Naive thymus-derived CD4-positive, alpha-beta T cell (primary cell): ENCODE data around the gene CCT6B. TPM values are rescaled to one million over a fixed set of nuclear protein-coding genes. Genes with fewer than 3 reads are reported as not detected.

Experiments used
- ATAC-seq: fragments of 150-1000 bp; cut with Tn5 transposase; 2 replicates; pipeline ENCODE4 v1.10.0; 2021; ENCODE audit warnings: mild to moderate bottlenecking, moderate library complexity
- CTCF ChIA-PET: fragments of 350-600 bp; sonication (Branson Sonifier 250); formaldehyde crosslinking; loops from one replicate; lab custom pipeline; 2021; ENCODE audit warnings: antibody characterized with exemption; lab: Charles Lee
- POLR2A ChIA-PET: fragments of 350-600 bp; sonication (Branson Sonifier 250); formaldehyde crosslinking; loops from one replicate; lab custom pipeline; 2021; ENCODE audit warnings: antibody characterized with exemption, inconsistent platforms; lab: Charles Lee
- DNase-seq, 9 donors: peaks; one replicate each; pipeline versions ENCODE4 v3.0.0 to v3.0.0-alpha.2; 2020 to 2022; ENCODE audit warnings: mixed read lengths in 1 of 9
- H3K27ac ChIP-seq: one replicate; pipeline ENCODE4 v1.7.0; 2013; ENCODE audit warnings: mild to moderate bottlenecking, low read depth, low read length, moderate library complexity
- H3K27me3 ChIP-seq, 2 donors: one replicate each; pipeline ENCODE4 v1.7.0; 2013; ENCODE audit warnings: low read length in 2 of 2, mild to moderate bottlenecking in 2 of 2, moderate library complexity in 2 of 2; ENCODE audit not compliant: control insufficient read depth in 2 of 2, insufficient read depth in 2 of 2
- H3K36me3 ChIP-seq, 3 experiments: 1 replicate in 2 of 3; 2 replicates in 1 of 3; pipeline ENCODE4 v1.7.0; 2013; ENCODE audit warnings: low read length in 3 of 3, mild to moderate bottlenecking in 3 of 3, moderate library complexity in 1 of 3; ENCODE audit not compliant: insufficient read depth in 3 of 3, control insufficient read depth in 2 of 3
- H3K4me1 ChIP-seq, 2 donors: one replicate each; pipeline ENCODE4 v1.7.0; 2013; ENCODE audit warnings: low read length in 2 of 2, mild to moderate bottlenecking in 2 of 2, moderate library complexity in 1 of 2; ENCODE audit not compliant: control insufficient read depth in 2 of 2, insufficient read depth in 2 of 2
- H3K4me3 ChIP-seq: 2 replicates; pipeline ENCODE4 v1.7.0; 2013; ENCODE audit warnings: mild to moderate bottlenecking, low read length
- H3K9me3 ChIP-seq, 3 experiments: 1 replicate in 2 of 3; 2 replicates in 1 of 3; pipeline ENCODE4 v1.7.0; 2013; ENCODE audit warnings: low read length in 3 of 3; ENCODE audit not compliant: control insufficient read depth in 2 of 3
- H3K27ac Mint-ChIP-seq, 9 donors: one replicate each; pipeline ENCODE4 v1.8.0; 2020 to 2022; ENCODE audit warnings: mixed read lengths in 9 of 9, mild to moderate bottlenecking in 8 of 9, moderate library complexity in 5 of 9, inconsistent platforms in 2 of 9
- H3K27me3 Mint-ChIP-seq, 5 donors: one replicate each; pipeline ENCODE4 v1.8.0; 2021 to 2022; ENCODE audit warnings: mixed read lengths in 5 of 5, mild to moderate bottlenecking in 1 of 5
- H3K36me3 Mint-ChIP-seq, 5 donors: one replicate each; pipeline ENCODE4 v1.8.0; 2020 to 2022; ENCODE audit warnings: mixed read lengths in 5 of 5, mild to moderate bottlenecking in 3 of 5, inconsistent platforms in 1 of 5
- H3K4me1 Mint-ChIP-seq, 7 donors: one replicate each; pipeline ENCODE4 v1.8.0; 2020 to 2022; ENCODE audit warnings: mixed read lengths in 7 of 7, mild to moderate bottlenecking in 3 of 7, inconsistent platforms in 1 of 7
- H3K4me3 Mint-ChIP-seq, 10 donors: one replicate each; pipeline ENCODE4 v1.8.0; 2020 to 2022; ENCODE audit warnings: mild to moderate bottlenecking in 10 of 10, mixed read lengths in 10 of 10, moderate library complexity in 6 of 10, inconsistent platforms in 2 of 10
- H3K9me3 Mint-ChIP-seq, 11 donors: one replicate each; pipeline ENCODE4 v1.8.0; 2020 to 2022; ENCODE audit warnings: mixed read lengths in 11 of 11, mild to moderate bottlenecking in 4 of 11, inconsistent platforms in 1 of 11, moderate library complexity in 1 of 11
- intact Hi-C, 2 donors: fragments of 100-400 bp; cut with micrococcal nuclease; formaldehyde crosslinking; loops; one replicate each; pipeline ENCODE4 v1.15.1; 2023
- polyA plus RNA-seq, 2 donors: library from polyadenylated mRNA; unstranded; fragments of 300-500 nt; fragmentation: Illumina TruSeq; gene quantifications; one replicate each; pipeline ENCODE4 v1.2.3, GENCODE V29; 2021
- total RNA-seq, 6 experiments: library from RNA in 5 of 6; stranded (reverse) in 5 of 6; gene quantifications; 1 replicate in 5 of 6; 2 replicates in 1 of 6; pipeline ENCODE4 v1.2.3 and lab custom pipeline; 2021 to 2026

CCT6B gene
- total and polyA plus RNA-seq, 7 experiments from 2014 or later: 1.3 to 3.8 (median 1.9) TPM

DNA sequence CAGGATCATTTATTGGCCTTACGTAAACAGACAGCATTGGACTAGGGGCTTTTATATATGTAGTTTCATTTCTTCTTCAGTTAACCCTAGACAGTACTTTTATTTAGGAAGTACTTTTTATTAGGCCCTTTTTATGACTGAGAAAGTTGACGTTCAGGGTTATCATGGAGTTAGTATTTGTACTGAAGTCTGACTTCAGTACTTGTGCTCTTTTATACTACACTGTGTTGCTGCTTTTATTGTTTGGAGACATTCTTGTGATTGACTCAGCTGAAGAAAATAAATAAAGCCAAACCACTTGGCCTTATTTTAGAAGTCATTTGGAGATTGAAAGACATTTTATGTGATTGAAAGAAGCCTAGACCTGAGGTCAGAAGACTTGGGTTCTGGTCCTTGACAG is 26.0 kb upstream of the CCT6B start:
- ChIA-PET CTCF (no interaction called here), POLR2A (interaction anchor here (0.6 to 1.0 kb wide), 2 partner anchors 14 to 132 kb away, joined by 3 read pairs; no protein-coding TSS in a partner anchor)
- DNase-seq (no peak), ATAC-seq (no peak)
- peaks cover 0 to 1% (median 0%) of the 10 kb centered on the region in 11 donors for H3K9me3 Mint-ChIP-seq
- no peaks in the 10 kb centered on the region for H3K27me3 Mint-ChIP-seq
- no peak overlapping the region for H3K4me3 Mint-ChIP-seq
- intact Hi-C loops: loop anchor here in 1 of 2 donors (10.0 kb wide), 1 partner anchor 818 kb away; the partner anchor contains the start of gene TAF15
- Histone ChIP-seq H3K27me3 (no peaks in the 10 kb centered on the region), H3K9me3 (no peaks in the 10 kb centered on the region), H3K4me1 (peaks cover 4 to 10% of the 10 kb centered on the region in 2 donors), H3K27ac (no peak overlapping the region), H3K4me3 (no peak overlapping the region), H3K36me3 (peaks cover 10 to 57% (median 21%) of the 10 kb centered on the region in 3 experiments)
- peaks cover 24 to 48% (median 29%) of the 10 kb centered on the region in 7 donors for H3K4me1 Mint-ChIP-seq
- H3K36me3 Mint-ChIP-seq: peaks cover 12 to 71% (median 15%) of the 10 kb centered on the region in 5 donors
- no peak overlapping the region for H3K27ac Mint-ChIP-seq

DNA sequence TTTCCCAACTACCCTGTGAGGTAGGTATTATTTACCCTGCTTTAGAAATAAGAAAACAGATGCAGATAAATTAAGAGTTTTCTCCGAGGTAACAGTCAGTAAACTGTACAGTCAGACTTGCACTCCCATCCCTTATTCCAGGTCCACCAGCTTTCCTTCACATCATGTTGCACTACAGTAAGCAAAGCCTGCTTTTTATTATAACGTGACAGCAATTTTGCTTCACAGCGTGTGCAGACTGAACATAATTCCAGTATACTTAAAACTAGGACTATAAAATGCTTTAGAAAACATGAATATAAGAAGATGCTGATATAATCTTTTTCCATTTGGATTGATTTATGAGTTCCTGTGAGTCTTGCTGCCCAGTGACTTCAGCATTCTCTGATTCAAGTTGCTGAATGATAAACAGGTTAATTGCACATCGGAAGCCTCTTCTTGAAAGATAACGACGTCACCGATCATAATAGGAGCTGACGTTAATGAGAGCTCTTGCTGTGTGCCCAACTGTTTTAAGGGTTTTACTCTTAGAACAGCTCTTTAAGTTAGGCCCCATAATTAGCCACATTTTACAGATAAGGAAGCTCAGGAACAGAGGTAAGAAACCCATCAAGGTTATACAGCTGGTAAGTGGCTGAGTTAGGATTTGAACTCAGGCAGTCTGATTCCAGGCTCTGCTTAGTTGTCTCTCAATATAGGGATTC is 20.4 kb upstream of the CCT6B start:
- H3K27me3 ChIP-seq: no peaks in the 10 kb centered on the region
- Mint-ChIP-seq H3K4me1 (peaks cover 37 to 64% (median 53%) of the 10 kb centered on the region in 7 donors), H3K36me3 (peaks cover 0 to 29% (median 8%) of the 10 kb centered on the region in 5 donors), H3K27me3 (no peaks in the 10 kb centered on the region), H3K4me3 (peak overlapping the region; percentile 84 to 96 (median 93)), H3K27ac (peak overlapping the region; percentile 91 to 97 (median 96)), H3K9me3 (peaks cover 0 to 1% (median 0%) of the 10 kb centered on the region in 11 donors)
- no peaks in the 10 kb centered on the region for H3K9me3 ChIP-seq
- H3K4me3 ChIP-seq: peak overlapping the region; percentile 68
- H3K4me1 ChIP-seq: peaks cover 17 to 26% of the 10 kb centered on the region in 2 donors
- ChIA-PET POLR2A (interaction anchor here (0.6 to 5.9 kb wide), 11 partner anchors 10 to 827 kb away, joined by 3 to 44 read pairs (median 10); partner anchors contain the start of genes CCT6B, RAD51D, RFFL and TAF15), CTCF (interaction anchor here (0.6 to 2.0 kb wide), 4 partner anchors 18 to 439 kb away, joined by 3 to 4 read pairs (median 4); no protein-coding TSS in a partner anchor)
- intact Hi-C loops: loop anchor here (1.0 to 10.0 kb wide), 8 partner anchors 65 to 823 kb away; partner anchors contain the start of genes RAD51D (in 1 of the 2), RFFL (in 1 of the 2), SLFN12L (in 1 of the 2) and SLFN5 (in 1 of the 2)
- DNase-seq (peak in 1 of 9 donors; percentile 23), ATAC-seq (no peak)
- H3K27ac ChIP-seq: peak overlapping the region; percentile 99
- peaks cover 0 to 14% (median 0%) of the 10 kb centered on the region in 3 experiments for H3K36me3 ChIP-seq

DNA sequence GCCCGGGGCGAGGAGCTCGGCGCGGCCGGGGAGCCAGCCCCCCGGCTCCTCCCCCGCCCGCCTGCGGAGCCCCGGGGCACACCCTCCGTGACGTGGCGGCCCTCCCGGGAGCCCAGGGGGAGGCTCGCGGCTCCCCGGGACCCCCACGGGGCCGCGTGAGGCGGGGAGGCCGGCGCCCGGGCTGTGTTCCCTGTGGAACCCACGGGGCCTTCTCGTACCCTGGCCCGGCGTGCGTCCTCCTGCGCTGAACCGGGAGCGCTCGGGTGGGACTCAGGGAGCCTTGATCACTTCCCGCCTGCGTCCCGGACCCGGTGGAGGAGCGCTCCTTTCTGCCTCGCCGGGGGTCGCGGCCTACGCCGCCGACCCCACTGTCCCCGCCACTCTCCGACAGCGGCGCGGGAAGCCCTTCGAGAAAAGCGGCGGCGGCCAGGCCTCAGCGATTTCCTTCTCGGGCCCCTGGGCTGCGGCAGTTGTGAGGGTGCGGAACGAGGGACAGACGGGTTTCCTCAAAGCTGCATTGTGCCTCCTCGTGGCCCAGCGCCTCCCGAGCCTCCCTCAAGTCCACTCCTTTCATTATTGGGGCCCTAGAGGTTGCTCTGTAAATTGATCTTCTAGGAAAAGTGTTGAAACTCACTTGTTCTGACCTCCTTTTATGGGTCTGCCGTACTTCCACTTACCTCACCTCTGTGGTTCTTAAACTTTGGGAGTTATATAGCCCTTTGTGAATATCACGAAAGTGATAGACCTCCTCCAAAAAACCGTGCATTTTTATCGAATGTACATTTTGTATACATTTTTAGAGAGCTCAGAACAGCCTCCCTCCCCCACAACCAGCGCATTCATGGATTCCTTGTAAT is 19.6 kb upstream of the CCT6B start:
- peaks cover 0 to 22% (median 7%) of the 10 kb centered on the region in 5 donors for H3K36me3 Mint-ChIP-seq
- ATAC-seq (peak; percentile 91), DNase-seq (peak in 7 of 9 donors; percentile 65 to 87 (median 74))
- peak overlapping the region; percentile 87 to 97 (median 94) for H3K4me3 Mint-ChIP-seq
- H3K27ac ChIP-seq: peak overlapping the region; percentile 99
- peaks cover 36 to 57% (median 53%) of the 10 kb centered on the region in 7 donors for H3K4me1 Mint-ChIP-seq
- H3K27me3 Mint-ChIP-seq: no peaks in the 10 kb centered on the region
- peaks cover 0 to 12% (median 0%) of the 10 kb centered on the region in 3 experiments for H3K36me3 ChIP-seq
- no peaks in the 10 kb centered on the region for H3K9me3 ChIP-seq
- intact Hi-C loops: loop anchor here (1.0 to 10.0 kb wide), 15 partner anchors 17 to 828 kb away; partner anchors contain the start of genes AP2B1 (in 2 of the 2), CCT6B (in 2 of the 2), RAD51D (in 2 of the 2) and TAF15 (in 2 of the 2)
- H3K4me1 ChIP-seq: peaks cover 17 to 26% of the 10 kb centered on the region in 2 donors
- ChIA-PET CTCF (interaction anchor here (0.7 to 2.0 kb wide), 4 partner anchors 70 to 439 kb away, joined by 3 to 4 read pairs (median 4); partner anchors contain the start of gene RFFL), POLR2A (interaction anchor here (0.6 to 5.9 kb wide), 21 partner anchors 10 to 828 kb away, joined by 3 to 44 read pairs (median 5); partner anchors contain the start of genes AP2B1, CCT6B, RAD51D and RFFL)
- H3K27me3 ChIP-seq: no peaks in the 10 kb centered on the region
- H3K4me3 ChIP-seq: peak overlapping the region; percentile 68
- H3K9me3 Mint-ChIP-seq: peaks cover 0 to 1% (median 0%) of the 10 kb centered on the region in 11 donors
- H3K27ac Mint-ChIP-seq: peak overlapping the region; percentile 91 to 98 (median 97)

DNA sequence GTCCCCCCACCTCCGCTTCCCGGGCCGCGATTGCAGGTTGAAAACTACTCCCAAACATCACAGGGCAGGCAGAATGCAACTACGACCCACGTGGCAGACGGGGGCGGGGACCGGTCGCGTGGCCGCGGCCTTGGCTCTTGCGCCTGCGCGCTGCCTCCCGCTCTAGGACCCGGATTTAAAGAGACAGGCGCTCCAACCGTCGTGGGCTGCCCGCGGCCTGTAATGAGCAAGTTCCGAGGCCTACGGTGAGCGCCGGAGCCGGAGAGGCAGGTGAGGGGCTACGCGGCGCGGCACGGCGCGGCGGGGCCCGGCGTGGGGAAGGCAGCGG is 19.1 kb upstream of the CCT6B start, which contains the start of gene LIG3:
LIG3 (plus strand) TSS at position 160 of the 328 bp plus-strand sequence. CDS start 2,494 bp downstream, outside the sequence.
- peak within 1 kb of the TSS; percentile 87 to 98 (median 96) for H3K4me3 Mint-ChIP-seq
- ChIA-PET CTCF (interaction anchor here (1.3 to 2.0 kb wide), 3 partner anchors 71 to 438 kb away, joined by 3 to 4 read pairs (median 4); partner anchors contain the start of gene RFFL), POLR2A (interaction anchor here (0.6 to 5.9 kb wide), 18 partner anchors 10 to 829 kb away, joined by 3 to 44 read pairs (median 5); partner anchors contain the start of genes AP2B1, CCT6B, RAD51D and RFFL)
- DNase-seq (peak; percentile 91 to 96 (median 95)), ATAC-seq (peak; percentile 87)
- peaks cover 0 to 18% (median 7%) of the 10 kb centered on the region in 5 donors for H3K36me3 Mint-ChIP-seq
- H3K36me3 ChIP-seq: peaks cover 0 to 9% (median 0%) of the 10 kb centered on the region in 3 experiments
- no peaks in the 10 kb centered on the region for H3K27me3 ChIP-seq
- H3K4me1 Mint-ChIP-seq: peaks cover 36 to 52% (median 50%) of the 10 kb centered on the region in 7 donors
- H3K9me3 Mint-ChIP-seq: peaks cover 0 to 1% (median 0%) of the 10 kb centered on the region in 11 donors
- peak within 1 kb of the TSS; percentile 68 for H3K4me3 ChIP-seq
- H3K4me1 ChIP-seq: peaks cover 17 to 26% of the 10 kb centered on the region in 2 donors
- H3K27ac Mint-ChIP-seq: peak within 1 kb of the TSS; percentile 93 to 99 (median 98)
- no peaks in the 10 kb centered on the region for H3K9me3 ChIP-seq
- intact Hi-C loops: loop anchor here (1.0 to 10.0 kb wide), 13 partner anchors 18 to 829 kb away; partner anchors contain the start of genes AP2B1 (in 2 of the 2), CCT6B (in 2 of the 2), TAF15 (in 2 of the 2) and ZNF830 (in 2 of the 2)
- no peaks in the 10 kb centered on the region for H3K27me3 Mint-ChIP-seq
- H3K27ac ChIP-seq: peak within 1 kb of the TSS; percentile 99

DNA sequence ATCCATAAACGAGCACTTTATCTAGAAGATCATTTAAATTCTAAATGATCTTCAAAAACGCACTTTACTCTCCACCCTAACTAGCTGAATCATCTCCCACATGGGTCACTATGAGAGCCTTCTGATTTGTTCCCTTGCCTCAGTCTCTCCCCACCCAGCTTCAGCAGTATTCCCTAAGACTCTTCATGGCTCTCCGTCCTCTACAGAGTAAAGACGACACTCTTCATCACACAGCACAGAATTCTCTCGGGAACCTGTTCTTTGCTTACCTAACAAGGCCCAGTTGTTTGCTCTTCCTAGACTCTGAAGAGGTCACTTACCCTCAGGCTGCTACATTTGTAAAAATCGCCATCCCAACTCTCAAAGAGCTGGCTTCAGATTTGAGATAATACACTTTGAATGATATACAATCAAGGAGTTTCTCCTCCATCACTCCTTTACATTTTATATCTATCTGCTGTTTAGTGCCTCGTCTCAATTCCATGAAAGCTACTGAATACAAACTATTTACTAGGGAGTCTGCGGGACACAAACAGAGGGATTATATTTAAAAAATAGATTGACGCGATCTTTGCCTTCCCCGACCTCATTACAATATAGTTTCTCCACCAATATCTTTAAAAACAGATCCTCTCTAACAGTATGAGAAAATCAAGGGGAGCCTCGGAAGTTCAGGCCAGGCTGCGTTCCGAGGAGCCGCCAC is 18.5 kb upstream of the CCT6B start:
- Mint-ChIP-seq H3K27me3 (no peaks in the 10 kb centered on the region), H3K36me3 (peaks cover 0 to 15% (median 7%) of the 10 kb centered on the region in 5 donors), H3K4me1 (peaks cover 36 to 52% (median 46%) of the 10 kb centered on the region in 7 donors), H3K27ac (peak overlapping the region; percentile 93 to 99 (median 98)), H3K4me3 (peak overlapping the region; percentile 87 to 98 (median 96)), H3K9me3 (peaks cover 0 to 1% (median 0%) of the 10 kb centered on the region in 11 donors)
- ChIA-PET POLR2A (interaction anchor here (0.6 to 5.9 kb wide), 17 partner anchors 9 to 829 kb away, joined by 3 to 44 read pairs (median 5); partner anchors contain the start of genes AP2B1, CCT6B, RFFL and TAF15), CTCF (interaction anchor here (0.6 to 2.0 kb wide), 3 partner anchors 26 to 438 kb away, joined by 3 to 4 read pairs (median 4); partner anchors contain the start of gene RFFL)
- DNase-seq: no peak
- Histone ChIP-seq H3K4me1 (peaks cover 17 to 26% of the 10 kb centered on the region in 2 donors), H3K27ac (peak overlapping the region; percentile 99), H3K4me3 (peak overlapping the region; percentile 68), H3K27me3 (no peaks in the 10 kb centered on the region), H3K36me3 (peaks cover 0 to 9% (median 0%) of the 10 kb centered on the region in 3 experiments), H3K9me3 (no peaks in the 10 kb centered on the region)
- intact Hi-C loops: loop anchor here (1.0 to 10.0 kb wide), 13 partner anchors 18 to 830 kb away; partner anchors contain the start of genes AP2B1 (in 2 of the 2), CCT6B (in 2 of the 2), TAF15 (in 2 of the 2) and ZNF830 (in 2 of the 2)
- no peak for ATAC-seq
